Karpas-422 (cell line): ENCODE data around the gene TBL2. TPM values are rescaled to one million over a fixed set of nuclear protein-coding genes. Genes with fewer than 3 reads are reported as not detected.
A peak's percentile ranks its signal among the peaks of the same experiment; 100 is the strongest.
"Not testable (repeated sequence)": the region's sequence is repeated elsewhere in the genome, so short reads cannot be mapped to it uniquely, and the experiment has no call there.

Source experiments
- DNase-seq: peaks from one replicate; pipeline ENCODE4 v3.0.0-alpha.2; 2015
- H2AFZ ChIP-seq: fragments of 200-600 bp; sonication (generic); 2 replicates; pipeline ENCODE4 v1.6.1; 2014; ENCODE audit warnings: antibody characterized with exemption, low read length, mixed read lengths
- H3K27ac ChIP-seq: fragments of 200-600 bp; sonication (generic); 2 replicates; pipeline ENCODE4 v1.5.1; 2014; ENCODE audit warnings: mild to moderate bottlenecking, low read length, moderate library complexity
- H3K27me3 ChIP-seq: fragments of 200-600 bp; sonication (generic); 2 replicates; pipeline ENCODE4 v1.6.1; 2014; ENCODE audit warnings: low read length, mixed read lengths
- H3K36me3 ChIP-seq: fragments of 200-600 bp; sonication (generic); 2 replicates; pipeline ENCODE4 v1.6.1; 2014; ENCODE audit warnings: low read length, mixed read lengths; ENCODE audit not compliant: insufficient read depth
- H3K4me1 ChIP-seq: fragments of 200-600 bp; sonication (generic); 2 replicates; pipeline ENCODE4 v1.6.1; 2014; ENCODE audit warnings: mild to moderate bottlenecking, low read length, mixed read lengths
- H3K4me2 ChIP-seq: fragments of 200-600 bp; sonication (generic); 2 replicates; pipeline ENCODE4 v1.6.1; 2014; ENCODE audit warnings: low read length, low read depth, mild to moderate bottlenecking; ENCODE audit not compliant: poor library complexity, severe bottlenecking
- H3K4me3 ChIP-seq: fragments of 200-600 bp; sonication (generic); 2 replicates; pipeline ENCODE4 v1.5.1; 2014; ENCODE audit warnings: mild to moderate bottlenecking, antibody characterized with exemption, low read length, mixed read lengths
- H3K79me2 ChIP-seq: fragments of 200-600 bp; sonication (generic); 2 replicates; pipeline ENCODE4 v1.6.1; 2014; ENCODE audit warnings: mild to moderate bottlenecking, low read length, mixed read lengths
- H3K9ac ChIP-seq: fragments of 200-600 bp; sonication (generic); 2 replicates; pipeline ENCODE4 v1.6.0; 2014; ENCODE audit warnings: low read length
- H3K9me2 ChIP-seq: fragments of 200-600 bp; sonication (generic), shearing (Covaris generic); replicated peaks from 2 replicates; pipeline ENCODE4 v1.6.0; 2014; ENCODE audit warnings: mild to moderate bottlenecking, low read length, moderate library complexity; ENCODE audit not compliant: insufficient read depth
- H3K9me3 ChIP-seq: fragments of 300-700, 200-600 bp; sonication (generic); 2 replicates; pipeline ENCODE4 v1.6.1; 2014; ENCODE audit warnings: low read length, mixed read lengths
- H4K20me1 ChIP-seq: fragments of 200-600 bp; sonication (generic); 2 replicates; pipeline ENCODE4 v1.6.1; 2014; ENCODE audit warnings: mild to moderate bottlenecking, antibody characterized with exemption, low read length, low read depth; ENCODE audit not compliant: insufficient read depth
- total RNA-seq: library from RNA; depleted of rRNA; stranded (reverse); fragments of >200 nt; shearing (Covaris generic); gene quantifications from 2 replicates; pipeline ENCODE4 v1.2.3, GENCODE V29; 2014; ENCODE audit warnings: low replicate concordance

Gene TBL2
- total RNA-seq, 1 experiment from 2014 or later, result 27.5 TPM

- DNase-seq, result no peak
- Histone ChIP-seq H4K20me1 (no peaks in the 10 kb centered on the region), H3K4me3 (no peak overlapping the region), H3K27me3 (no peaks in the 10 kb centered on the region), H3K9me2 (no peaks in the 10 kb centered on the region), H3K36me3 (no peaks in the 10 kb centered on the region), H2AFZ (no peak overlapping the region), H3K27ac (no peak overlapping the region), H3K79me2 (no peaks in the 10 kb centered on the region), H3K9ac (no peak overlapping the region), H3K9me3 (no peaks in the 10 kb centered on the region), H3K4me2 (no peak overlapping the region), H3K4me1 (no peaks in the 10 kb centered on the region)
Measured at GRCh38 chr7:73611017-73611555, 32.7 kb upstream of the TBL2 start.

GRCh38 chr7:73610105-73610504, 31.7 kb upstream of the TBL2 start:
- H3K4me3 ChIP-seq, result no peak overlapping the region
- DNase-seq, result no peak
- no peaks in the 10 kb centered on the region for H3K36me3 ChIP-seq
- H3K79me2 ChIP-seq, result no peaks in the 10 kb centered on the region
- H3K27ac ChIP-seq, result no peak overlapping the region
- no peaks in the 10 kb centered on the region for H3K4me1 ChIP-seq
- no peaks in the 10 kb centered on the region for H3K9me3 ChIP-seq
- H3K9me2 ChIP-seq, result no peaks in the 10 kb centered on the region
- H2AFZ ChIP-seq, result no peak overlapping the region
- H3K4me2 ChIP-seq, result no peak overlapping the region
- H3K9ac ChIP-seq, result no peak overlapping the region
- H3K27me3 ChIP-seq, result no peaks in the 10 kb centered on the region
- no peaks in the 10 kb centered on the region for H4K20me1 ChIP-seq

DNA sequence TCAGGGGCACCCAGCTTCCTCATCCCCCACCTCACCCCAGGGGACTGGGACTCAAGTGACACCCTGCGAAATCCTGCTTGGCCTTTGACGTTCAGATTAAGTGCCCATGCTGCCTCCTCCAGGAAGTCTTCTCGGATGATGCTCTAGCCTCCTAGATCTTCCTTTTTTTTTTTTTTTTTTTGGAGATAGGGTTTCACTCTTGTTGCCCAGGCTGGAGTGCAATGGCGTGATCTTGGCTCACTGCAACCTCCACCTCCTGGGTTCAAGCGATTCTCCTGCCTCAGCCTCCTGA, 29.3 kb upstream of the TBL2 start:
- H3K27ac ChIP-seq, H3K27me3 ChIP-seq, H3K9me2 ChIP-seq, H4K20me1 ChIP-seq, H3K4me2 ChIP-seq, H3K9ac ChIP-seq, H3K36me3 ChIP-seq, H3K9me3 ChIP-seq, H3K4me3 ChIP-seq, H3K4me1 ChIP-seq, DNase-seq, H2AFZ ChIP-seq, H3K79me2 ChIP-seq: not testable (repeated sequence)

DNA sequence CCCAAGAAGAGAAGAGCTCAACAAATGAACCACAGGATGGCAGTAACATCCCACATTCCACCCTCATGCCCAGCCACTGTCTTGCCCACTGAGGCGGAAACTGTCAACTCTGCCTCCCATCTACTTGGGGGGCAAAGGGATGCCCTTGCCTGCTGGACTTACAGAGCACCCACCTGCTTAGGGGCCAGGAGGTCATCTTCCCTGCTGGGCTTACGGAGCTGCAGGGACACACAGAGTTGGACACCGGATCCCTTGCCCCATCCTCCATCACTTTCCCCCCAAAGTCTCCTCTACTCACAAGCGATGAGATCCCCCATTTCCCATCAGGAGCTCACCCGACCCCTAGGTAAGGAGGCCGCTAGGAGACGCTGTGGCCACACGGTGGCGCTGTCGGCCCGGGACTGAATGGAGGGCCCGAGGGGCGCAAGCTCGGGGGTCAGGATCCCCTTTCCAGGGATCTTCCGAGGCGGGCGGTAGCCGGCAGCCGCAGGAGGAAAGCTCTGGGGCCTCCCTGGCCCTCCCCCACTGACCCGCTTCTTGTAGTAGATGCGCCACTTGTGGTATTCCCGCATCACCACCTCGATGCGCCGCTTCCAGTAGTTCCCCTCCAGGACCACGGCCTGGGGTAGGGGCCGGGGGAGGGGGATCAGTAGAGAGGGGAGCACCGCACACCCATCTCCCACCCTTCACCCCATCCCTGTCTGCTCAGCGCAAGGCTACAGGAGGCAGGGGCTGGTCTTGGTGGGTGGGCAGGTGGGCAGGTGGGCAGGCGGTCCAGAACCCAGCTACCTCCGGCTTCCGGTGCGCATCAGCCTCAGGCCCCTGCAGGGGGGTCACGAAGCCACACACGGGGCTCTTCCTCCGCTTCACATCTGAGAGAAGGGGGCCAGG, 28.7 kb upstream of the TBL2 start:
- Histone ChIP-seq H2AFZ (no peak overlapping the region), H3K9ac (no peak overlapping the region), H3K9me2 (no peaks in the 10 kb centered on the region), H3K9me3 (no peaks in the 10 kb centered on the region), H3K36me3 (no peaks in the 10 kb centered on the region), H3K4me1 (no peaks in the 10 kb centered on the region), H4K20me1 (no peaks in the 10 kb centered on the region), H3K79me2 (no peaks in the 10 kb centered on the region), H3K27ac (no peak overlapping the region), H3K4me3 (no peak overlapping the region), H3K27me3 (no peaks in the 10 kb centered on the region), H3K4me2 (no peak overlapping the region)
- peak; percentile 88 for DNase-seq

- H3K9me2 ChIP-seq, result no peaks in the 10 kb centered on the region
- H3K4me2 ChIP-seq, result no peak overlapping the region
- H4K20me1 ChIP-seq, result no peaks in the 10 kb centered on the region
- no peaks in the 10 kb centered on the region for H3K4me1 ChIP-seq
- H3K27ac ChIP-seq, result no peak overlapping the region
- H3K36me3 ChIP-seq, result no peaks in the 10 kb centered on the region
- no peak overlapping the region for H2AFZ ChIP-seq
- no peak overlapping the region for H3K4me3 ChIP-seq
- no peaks in the 10 kb centered on the region for H3K27me3 ChIP-seq
- DNase-seq, result no peak
- no peaks in the 10 kb centered on the region for H3K9me3 ChIP-seq
- H3K9ac ChIP-seq, result no peak overlapping the region
- no peaks in the 10 kb centered on the region for H3K79me2 ChIP-seq
Measured at GRCh38 chr7:73605601-73606220, 27.3 kb upstream of the TBL2 start.

DNA sequence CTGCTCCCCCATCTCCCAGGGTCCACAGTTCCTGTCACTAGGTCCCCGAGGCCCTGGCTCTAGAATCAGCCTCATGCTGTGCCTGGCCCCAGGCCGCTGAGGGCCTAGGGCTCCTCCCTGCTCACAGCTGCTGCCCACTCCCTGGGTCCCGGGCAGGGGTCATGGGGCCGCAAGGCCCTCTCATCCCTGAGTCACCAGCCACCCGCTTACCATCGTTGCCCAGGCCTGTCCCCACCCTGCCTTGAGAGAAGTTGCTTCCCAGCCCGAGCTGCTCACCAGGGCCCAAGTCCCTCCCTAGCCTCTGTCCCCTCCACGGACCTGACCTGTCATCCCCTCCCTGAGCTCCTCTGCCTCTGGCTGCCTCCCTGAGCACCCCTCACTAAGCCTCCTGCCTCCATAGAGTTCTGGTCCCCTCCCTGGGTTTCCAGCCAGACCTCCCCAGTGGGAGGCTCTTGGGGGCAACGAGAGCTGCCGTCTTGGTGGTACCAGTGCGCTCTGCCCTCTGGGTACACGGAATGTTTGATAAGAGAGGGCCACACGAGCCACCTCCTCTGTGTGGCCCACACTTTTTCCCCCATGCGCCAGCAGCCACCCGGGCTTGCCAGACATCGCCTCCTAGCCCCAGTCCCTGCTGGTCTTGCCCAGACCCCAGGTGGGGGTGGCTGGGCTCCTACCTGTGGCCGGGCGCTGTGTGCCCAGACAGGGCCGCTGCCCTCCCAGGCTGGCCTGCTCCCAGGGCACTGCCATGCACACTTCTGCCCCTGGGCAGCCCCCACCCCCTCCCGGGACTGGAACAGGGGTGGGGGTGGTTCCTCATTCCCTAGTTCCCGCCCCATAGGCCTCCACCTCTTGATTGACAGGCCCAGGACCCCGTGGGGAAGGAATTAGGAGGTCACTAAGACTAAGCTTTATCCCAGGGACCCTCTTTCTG, 24.6 kb upstream of the TBL2 start:
- Histone ChIP-seq H4K20me1 (no peaks in the 10 kb centered on the region), H3K4me3 (no peak overlapping the region), H3K27ac (no peak overlapping the region), H3K27me3 (no peaks in the 10 kb centered on the region), H3K9me3 (no peaks in the 10 kb centered on the region), H3K9ac (no peak overlapping the region), H3K79me2 (no peaks in the 10 kb centered on the region), H3K36me3 (no peaks in the 10 kb centered on the region), H3K4me2 (no peak overlapping the region), H3K9me2 (no peaks in the 10 kb centered on the region), H3K4me1 (no peaks in the 10 kb centered on the region), H2AFZ (no peak overlapping the region)
- DNase-seq, result no peak

- H3K36me3 ChIP-seq, result no peaks in the 10 kb centered on the region
- H3K27ac ChIP-seq, result no peak overlapping the region
- DNase-seq, result no peak
- H3K79me2 ChIP-seq, result no peaks in the 10 kb centered on the region
- no peaks in the 10 kb centered on the region for H3K9me3 ChIP-seq
- H3K4me2 ChIP-seq, result no peak overlapping the region
- no peaks in the 10 kb centered on the region for H4K20me1 ChIP-seq
- H3K4me1 ChIP-seq, result no peaks in the 10 kb centered on the region
- no peaks in the 10 kb centered on the region for H3K27me3 ChIP-seq
- no peaks in the 10 kb centered on the region for H3K9me2 ChIP-seq
- H3K4me3 ChIP-seq, result no peak overlapping the region
- no peak overlapping the region for H2AFZ ChIP-seq
- H3K9ac ChIP-seq, result no peak overlapping the region
Measured at GRCh38 chr7:73599916-73600315, 21.5 kb upstream of the TBL2 start.
